ENCODE results near the gene RTP3.
"Not testable (repeated sequence)": the region's sequence is repeated elsewhere in the genome, so short reads cannot be mapped to it uniquely, and the experiment has no call there.

Gene RTP3

GRCh38 chr3:46546896-46547440 lies 49.2 kb downstream of the RTP3 start:
- Mint-ChIP-seq H3K36me3 (no peaks in the 10 kb centered on the region), H3K9me3 (no peaks in the 10 kb centered on the region), H3K27ac (no peak overlapping the region), H3K27me3 (peaks cover 2% of the 10 kb centered on the region), H3K4me1 (peaks cover 30% of the 10 kb centered on the region), H3K4me3 (no peak overlapping the region)
- ATAC-seq (ENCODE audit: low read depth) (no peak), DNase-seq (ENCODE audit: low spot score in 2 of 2) (no peak)

GRCh38 chr3:46548611-46549010 lies 50.8 kb downstream of the RTP3 start:
- H3K27ac Mint-ChIP-seq; DNase-seq (ENCODE audit: low spot score in 2 of 2); H3K9me3 Mint-ChIP-seq; H3K27me3 Mint-ChIP-seq; H3K4me3 Mint-ChIP-seq; H3K36me3 Mint-ChIP-seq; ATAC-seq (ENCODE audit: low read depth): not testable (repeated sequence)
- H3K4me1 Mint-ChIP-seq = peaks cover 22% of the 10 kb centered on the region

GRCh38 chr3:46549408-46549904 lies 51.7 kb downstream of the RTP3 start:
- Mint-ChIP-seq H3K36me3 (no peaks in the 10 kb centered on the region), H3K4me3 (no peak overlapping the region), H3K4me1 (peaks cover 19% of the 10 kb centered on the region), H3K9me3 (no peaks in the 10 kb centered on the region), H3K27ac (no peak overlapping the region), H3K27me3 (peaks cover 2% of the 10 kb centered on the region)
- no peak for DNase-seq (ENCODE audit: low spot score in 2 of 2)
- no peak for ATAC-seq (ENCODE audit: low read depth)

GRCh38 chr3:46549989-46550388 lies 52.2 kb downstream of the RTP3 start:
- DNase-seq (ENCODE audit: low spot score in 2 of 2) (no peak), ATAC-seq (ENCODE audit: low read depth) (peak; percentile 75)
- no peaks in the 10 kb centered on the region for H3K36me3 Mint-ChIP-seq
- H3K9me3 Mint-ChIP-seq = no peaks in the 10 kb centered on the region
- peaks cover 19% of the 10 kb centered on the region for H3K4me1 Mint-ChIP-seq
- no peak overlapping the region for H3K27ac Mint-ChIP-seq
- H3K27me3 Mint-ChIP-seq = peaks cover 2% of the 10 kb centered on the region
- H3K4me3 Mint-ChIP-seq = no peak overlapping the region

Data from memory B cell (primary cell).